Measurements from ENCODE around the gene ARPC4. TPM values are rescaled to one million over a fixed set of nuclear protein-coding genes. Genes with fewer than 3 reads are reported as not detected.

ARPC4 gene
- total and polyA plus RNA-seq, 2 of the 13 experiments (the other 11 are each of a cell fraction or from before 2014, with no cell fraction given) = 30.1 to 83.6 TPM

DNA sequence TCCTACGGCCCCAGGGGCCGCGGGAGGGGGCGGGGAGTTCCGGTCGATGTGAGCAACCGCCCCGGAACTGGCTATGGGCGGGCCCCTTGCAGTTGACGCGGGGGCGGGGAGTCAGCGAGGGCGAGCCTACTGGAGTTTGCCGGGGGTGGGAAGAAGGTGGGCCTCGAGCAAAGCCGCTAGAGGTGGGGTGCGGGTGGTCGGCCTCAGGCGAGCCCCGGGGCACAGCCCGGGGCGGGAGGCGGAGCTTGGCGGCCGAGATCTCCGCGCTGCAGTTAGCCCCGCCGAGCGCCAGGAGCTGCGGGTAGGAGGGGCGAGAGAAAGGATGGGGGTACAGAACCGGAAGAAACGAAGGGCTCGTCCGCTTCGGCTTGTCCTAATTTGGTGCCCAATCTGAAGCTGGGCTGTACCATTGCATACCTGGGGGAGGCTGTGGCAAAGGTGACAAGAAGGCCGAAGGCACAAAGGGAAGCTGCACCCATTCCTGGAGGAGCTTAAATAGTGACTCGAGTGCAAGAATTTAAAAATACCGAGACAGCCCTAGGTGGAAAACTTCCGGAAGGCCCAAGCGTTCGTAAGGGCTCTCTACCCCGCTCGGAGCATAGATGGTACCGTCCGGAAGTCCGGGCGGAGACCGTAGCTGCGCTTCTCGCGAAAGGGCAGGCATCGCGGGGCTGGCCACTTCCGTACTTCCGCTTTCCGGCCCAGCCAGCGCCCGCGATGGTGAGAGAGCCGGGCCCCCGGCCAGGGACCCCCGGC, at the start of gene ARPC4, which contains the start of gene TADA3 (continued):
- no peak for TF ChIP-seq ZKSCAN1 (IDR thresholded peaks at IDR 0.05; ENCODE audit: low read length)
- TF ChIP-seq NRL (CRISPR knock-in tag; IDR thresholded peaks at IDR 0.05; ENCODE audit: borderline replicate concordance) = peak; percentile 16; the same call in 1 of the 2 replicates
- TF ChIP-seq ZNF224 (CRISPR knock-in tag; IDR thresholded peaks at IDR 0.05) = 0 out of 2 replicates have a peak, but pooled peaks have one; percentile 36
- TF ChIP-seq, protein P1, sequence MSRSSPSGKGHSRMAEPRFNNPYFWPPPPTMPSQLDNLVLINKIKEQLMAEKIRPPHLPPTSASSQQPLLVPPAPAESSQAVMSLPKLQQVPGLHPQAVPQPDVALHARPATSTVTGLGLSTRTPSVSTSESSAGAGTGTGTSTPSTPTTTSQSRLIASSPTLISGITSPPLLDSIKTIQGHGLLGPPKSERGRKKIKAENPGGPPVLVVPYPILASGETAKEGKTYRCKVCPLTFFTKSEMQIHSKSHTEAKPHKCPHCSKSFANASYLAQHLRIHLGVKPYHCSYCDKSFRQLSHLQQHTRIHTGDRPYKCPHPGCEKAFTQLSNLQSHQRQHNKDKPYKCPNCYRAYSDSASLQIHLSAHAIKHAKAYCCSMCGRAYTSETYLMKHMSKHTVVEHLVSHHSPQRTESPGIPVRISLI (CRISPR knock-in tag; IDR thresholded peaks at IDR 0.05; ENCODE audit: borderline replicate concordance) = no peak
- TF ChIP-seq, protein P2, sequence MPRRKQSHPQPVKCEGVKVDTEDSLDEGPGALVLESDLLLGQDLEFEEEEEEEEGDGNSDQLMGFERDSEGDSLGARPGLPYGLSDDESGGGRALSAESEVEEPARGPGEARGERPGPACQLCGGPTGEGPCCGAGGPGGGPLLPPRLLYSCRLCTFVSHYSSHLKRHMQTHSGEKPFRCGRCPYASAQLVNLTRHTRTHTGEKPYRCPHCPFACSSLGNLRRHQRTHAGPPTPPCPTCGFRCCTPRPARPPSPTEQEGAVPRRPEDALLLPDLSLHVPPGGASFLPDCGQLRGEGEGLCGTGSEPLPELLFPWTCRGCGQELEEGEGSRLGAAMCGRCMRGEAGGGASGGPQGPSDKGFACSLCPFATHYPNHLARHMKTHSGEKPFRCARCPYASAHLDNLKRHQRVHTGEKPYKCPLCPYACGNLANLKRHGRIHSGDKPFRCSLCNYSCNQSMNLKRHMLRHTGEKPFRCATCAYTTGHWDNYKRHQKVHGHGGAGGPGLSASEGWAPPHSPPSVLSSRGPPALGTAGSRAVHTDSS (CRISPR knock-in tag; conservative IDR thresholded peaks at IDR 0.05) = no peak
- TF ChIP-seq, protein P3, sequence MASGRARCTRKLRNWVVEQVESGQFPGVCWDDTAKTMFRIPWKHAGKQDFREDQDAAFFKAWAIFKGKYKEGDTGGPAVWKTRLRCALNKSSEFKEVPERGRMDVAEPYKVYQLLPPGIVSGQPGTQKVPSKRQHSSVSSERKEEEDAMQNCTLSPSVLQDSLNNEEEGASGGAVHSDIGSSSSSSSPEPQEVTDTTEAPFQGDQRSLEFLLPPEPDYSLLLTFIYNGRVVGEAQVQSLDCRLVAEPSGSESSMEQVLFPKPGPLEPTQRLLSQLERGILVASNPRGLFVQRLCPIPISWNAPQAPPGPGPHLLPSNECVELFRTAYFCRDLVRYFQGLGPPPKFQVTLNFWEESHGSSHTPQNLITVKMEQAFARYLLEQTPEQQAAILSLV (CRISPR knock-in tag; IDR thresholded peaks at IDR 0.05; ENCODE audit: borderline replicate concordance) = no peak
- peak; percentile 99 for TF ChIP-seq FOXK2 (IDR thresholded peaks at IDR 0.05)
- peak; percentile 18; the same call in 1 of the 2 replicates for TF ChIP-seq FOXC1 (CRISPR knock-in tag; IDR thresholded peaks at IDR 0.05; ENCODE audit: borderline replicate concordance)
- peak; percentile 97 for TF ChIP-seq CHD2 (IDR thresholded peaks at IDR 0.05; ENCODE audit: low read depth, low read length)
- TF ChIP-seq KLF6 (CRISPR knock-in tag; IDR thresholded peaks at IDR 0.05) = 0 out of 2 replicates have a peak, but pooled peaks have one; percentile 14
- TF ChIP-seq, protein P4, sequence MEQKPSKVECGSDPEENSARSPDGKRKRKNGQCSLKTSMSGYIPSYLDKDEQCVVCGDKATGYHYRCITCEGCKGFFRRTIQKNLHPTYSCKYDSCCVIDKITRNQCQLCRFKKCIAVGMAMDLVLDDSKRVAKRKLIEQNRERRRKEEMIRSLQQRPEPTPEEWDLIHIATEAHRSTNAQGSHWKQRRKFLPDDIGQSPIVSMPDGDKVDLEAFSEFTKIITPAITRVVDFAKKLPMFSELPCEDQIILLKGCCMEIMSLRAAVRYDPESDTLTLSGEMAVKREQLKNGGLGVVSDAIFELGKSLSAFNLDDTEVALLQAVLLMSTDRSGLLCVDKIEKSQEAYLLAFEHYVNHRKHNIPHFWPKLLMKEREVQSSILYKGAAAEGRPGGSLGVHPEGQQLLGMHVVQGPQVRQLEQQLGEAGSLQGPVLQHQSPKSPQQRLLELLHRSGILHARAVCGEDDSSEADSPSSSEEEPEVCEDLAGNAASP (CRISPR knock-in tag; IDR thresholded peaks at IDR 0.05; ENCODE audit: borderline replicate concordance) = no peak; the same call in 1 of the 2 replicates
- TF ChIP-seq ATM (IDR thresholded peaks at IDR 0.05; ENCODE audit: borderline replicate concordance) = no peak
- no peak for TF ChIP-seq ZSCAN20 (CRISPR knock-in tag; IDR thresholded peaks at IDR 0.05; ENCODE audit: borderline replicate concordance)
- TF ChIP-seq, protein P5, sequence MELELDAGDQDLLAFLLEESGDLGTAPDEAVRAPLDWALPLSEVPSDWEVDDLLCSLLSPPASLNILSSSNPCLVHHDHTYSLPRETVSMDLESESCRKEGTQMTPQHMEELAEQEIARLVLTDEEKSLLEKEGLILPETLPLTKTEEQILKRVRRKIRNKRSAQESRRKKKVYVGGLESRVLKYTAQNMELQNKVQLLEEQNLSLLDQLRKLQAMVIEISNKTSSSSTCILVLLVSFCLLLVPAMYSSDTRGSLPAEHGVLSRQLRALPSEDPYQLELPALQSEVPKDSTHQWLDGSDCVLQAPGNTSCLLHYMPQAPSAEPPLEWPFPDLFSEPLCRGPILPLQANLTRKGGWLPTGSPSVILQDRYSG (CRISPR knock-in tag; IDR thresholded peaks at IDR 0.05) = 0 out of 2 replicates have a peak, but pooled peaks have one; percentile 53
- TF ChIP-seq, protein P6, sequence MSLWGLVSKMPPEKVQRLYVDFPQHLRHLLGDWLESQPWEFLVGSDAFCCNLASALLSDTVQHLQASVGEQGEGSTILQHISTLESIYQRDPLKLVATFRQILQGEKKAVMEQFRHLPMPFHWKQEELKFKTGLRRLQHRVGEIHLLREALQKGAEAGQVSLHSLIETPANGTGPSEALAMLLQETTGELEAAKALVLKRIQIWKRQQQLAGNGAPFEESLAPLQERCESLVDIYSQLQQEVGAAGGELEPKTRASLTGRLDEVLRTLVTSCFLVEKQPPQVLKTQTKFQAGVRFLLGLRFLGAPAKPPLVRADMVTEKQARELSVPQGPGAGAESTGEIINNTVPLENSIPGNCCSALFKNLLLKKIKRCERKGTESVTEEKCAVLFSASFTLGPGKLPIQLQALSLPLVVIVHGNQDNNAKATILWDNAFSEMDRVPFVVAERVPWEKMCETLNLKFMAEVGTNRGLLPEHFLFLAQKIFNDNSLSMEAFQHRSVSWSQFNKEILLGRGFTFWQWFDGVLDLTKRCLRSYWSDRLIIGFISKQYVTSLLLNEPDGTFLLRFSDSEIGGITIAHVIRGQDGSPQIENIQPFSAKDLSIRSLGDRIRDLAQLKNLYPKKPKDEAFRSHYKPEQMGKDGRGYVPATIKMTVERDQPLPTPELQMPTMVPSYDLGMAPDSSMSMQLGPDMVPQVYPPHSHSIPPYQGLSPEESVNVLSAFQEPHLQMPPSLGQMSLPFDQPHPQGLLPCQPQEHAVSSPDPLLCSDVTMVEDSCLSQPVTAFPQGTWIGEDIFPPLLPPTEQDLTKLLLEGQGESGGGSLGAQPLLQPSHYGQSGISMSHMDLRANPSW (CRISPR knock-in tag; IDR thresholded peaks at IDR 0.05; ENCODE audit: borderline replicate concordance) = no peak
- no peak for TF ChIP-seq ZNF235 (CRISPR knock-in tag; IDR thresholded peaks at IDR 0.05; ENCODE audit: borderline replicate concordance)
- no peak for TF ChIP-seq RAD51 (IDR thresholded peaks at IDR 0.05; ENCODE audit: borderline replicate concordance)
- no peak for TF ChIP-seq ZNF660 (CRISPR knock-in tag; IDR thresholded peaks at IDR 0.05; ENCODE audit: borderline replicate concordance, low read depth)
- peak; percentile 84 for TF ChIP-seq ASH2L (IDR thresholded peaks at IDR 0.05; ENCODE audit: insufficient read length, low read depth, low read length)

Data from HepG2 (cell line).